Measurements from ENCODE around the gene TFF3. TPM values are rescaled to one million over a fixed set of nuclear protein-coding genes. Genes with fewer than 3 reads are reported as not detected.

TFF3 gene
- polyA plus RNA-seq, 1 donor: 585 TPM

GRCh38 chr21:42358261-42358660 is 43.1 kb upstream of the TFF3 start:
- H3K36me3 ChIP-seq (ENCODE audit: control insufficient read depth, insufficient read depth, low read length): no peaks in the 10 kb centered on the region
- H3K4me1 ChIP-seq (ENCODE audit: control insufficient read depth, insufficient read depth, low read length): peaks cover 4% of the 10 kb centered on the region
- WGBS (ENCODE audit: insufficient coverage, low lambda C conversion rate): no CpG with 5 or more reads among the region's 12 CpGs
- peaks cover 13% of the 10 kb centered on the region for H3K9me3 ChIP-seq (ENCODE audit: control insufficient read depth, low read depth, low read length)
- DNase-seq: no peak
- H3K27ac ChIP-seq (ENCODE audit: low read length): no peak overlapping the region
- no peak overlapping the region for H3K4me3 ChIP-seq (ENCODE audit: low read length)
- H3K27me3 ChIP-seq (ENCODE audit: control insufficient read depth, insufficient read depth, low read length): no peaks in the 10 kb centered on the region

- Histone ChIP-seq H3K36me3 (ENCODE audit: control insufficient read depth, insufficient read depth, low read length) (no peaks in the 10 kb centered on the region), H3K9me3 (ENCODE audit: control insufficient read depth, low read depth, low read length) (peaks cover 13% of the 10 kb centered on the region), H3K4me1 (ENCODE audit: control insufficient read depth, insufficient read depth, low read length) (no peaks in the 10 kb centered on the region), H3K27ac (ENCODE audit: low read length) (no peak overlapping the region), H3K4me3 (ENCODE audit: low read length) (no peak overlapping the region), H3K27me3 (ENCODE audit: control insufficient read depth, insufficient read depth, low read length) (no peaks in the 10 kb centered on the region)
- WGBS (ENCODE audit: insufficient coverage, low lambda C conversion rate): no CpG with 5 or more reads among the region's 3 CpGs
- DNase-seq: no peak
These were observed 42.1 kb upstream of the TFF3 start for GRCh38 chr21:42357307-42357706.

GRCh38 chr21:42356650-42357049 is 41.4 kb upstream of the TFF3 start:
- Histone ChIP-seq H3K27me3 (ENCODE audit: control insufficient read depth, insufficient read depth, low read length) (no peaks in the 10 kb centered on the region), H3K27ac (ENCODE audit: low read length) (no peak overlapping the region), H3K36me3 (ENCODE audit: control insufficient read depth, insufficient read depth, low read length) (no peaks in the 10 kb centered on the region), H3K4me3 (ENCODE audit: low read length) (no peak overlapping the region), H3K9me3 (ENCODE audit: control insufficient read depth, low read depth, low read length) (peaks cover 13% of the 10 kb centered on the region), H3K4me1 (ENCODE audit: control insufficient read depth, insufficient read depth, low read length) (no peaks in the 10 kb centered on the region)
- no peak for DNase-seq
- WGBS (ENCODE audit: insufficient coverage, low lambda C conversion rate): no CpG with 5 or more reads among the region's 6 CpGs

- peaks cover 4% of the 10 kb centered on the region for H3K4me1 ChIP-seq (ENCODE audit: control insufficient read depth, insufficient read depth, low read length)
- no peak for DNase-seq
- H3K27me3 ChIP-seq (ENCODE audit: control insufficient read depth, insufficient read depth, low read length): no peaks in the 10 kb centered on the region
- H3K4me3 ChIP-seq (ENCODE audit: low read length): no peak overlapping the region
- no CpG with 5 or more reads among the region's 2 CpGs for WGBS (ENCODE audit: insufficient coverage, low lambda C conversion rate)
- peaks cover 13% of the 10 kb centered on the region for H3K9me3 ChIP-seq (ENCODE audit: control insufficient read depth, low read depth, low read length)
- H3K36me3 ChIP-seq (ENCODE audit: control insufficient read depth, insufficient read depth, low read length): no peaks in the 10 kb centered on the region
- H3K27ac ChIP-seq (ENCODE audit: low read length): no peak overlapping the region
These were observed 40.8 kb upstream of the TFF3 start for GRCh38 chr21:42356046-42356445.

GRCh38 chr21:42353623-42354022 is 38.4 kb upstream of the TFF3 start:
- Histone ChIP-seq H3K4me3 (ENCODE audit: low read length) (no peak overlapping the region), H3K4me1 (ENCODE audit: control insufficient read depth, insufficient read depth, low read length) (peaks cover 10% of the 10 kb centered on the region), H3K36me3 (ENCODE audit: control insufficient read depth, insufficient read depth, low read length) (no peaks in the 10 kb centered on the region), H3K9me3 (ENCODE audit: control insufficient read depth, low read depth, low read length) (peaks cover 10% of the 10 kb centered on the region), H3K27me3 (ENCODE audit: control insufficient read depth, insufficient read depth, low read length) (no peaks in the 10 kb centered on the region), H3K27ac (ENCODE audit: low read length) (no peak overlapping the region)
- WGBS (ENCODE audit: insufficient coverage, low lambda C conversion rate): no CpG with 5 or more reads among the region's 5 CpGs
- DNase-seq: no peak

- H3K9me3 ChIP-seq (ENCODE audit: control insufficient read depth, low read depth, low read length): peaks cover 10% of the 10 kb centered on the region
- peaks cover 10% of the 10 kb centered on the region for H3K4me1 ChIP-seq (ENCODE audit: control insufficient read depth, insufficient read depth, low read length)
- no peak for DNase-seq
- no peak overlapping the region for H3K4me3 ChIP-seq (ENCODE audit: low read length)
- no peak overlapping the region for H3K27ac ChIP-seq (ENCODE audit: low read length)
- no peaks in the 10 kb centered on the region for H3K27me3 ChIP-seq (ENCODE audit: control insufficient read depth, insufficient read depth, low read length)
- H3K36me3 ChIP-seq (ENCODE audit: control insufficient read depth, insufficient read depth, low read length): no peaks in the 10 kb centered on the region
- 100% methylated on average over 1 of the region's 14 CpGs for WGBS (ENCODE audit: insufficient coverage, low lambda C conversion rate)
These were observed 37.4 kb upstream of the TFF3 start for GRCh38 chr21:42352441-42353095.

- Histone ChIP-seq H3K27ac (ENCODE audit: low read length) (no peak overlapping the region), H3K4me3 (ENCODE audit: low read length) (no peak overlapping the region), H3K27me3 (ENCODE audit: control insufficient read depth, insufficient read depth, low read length) (no peaks in the 10 kb centered on the region), H3K4me1 (ENCODE audit: control insufficient read depth, insufficient read depth, low read length) (peaks cover 10% of the 10 kb centered on the region), H3K36me3 (ENCODE audit: control insufficient read depth, insufficient read depth, low read length) (no peaks in the 10 kb centered on the region), H3K9me3 (ENCODE audit: control insufficient read depth, low read depth, low read length) (peaks cover 7% of the 10 kb centered on the region)
- no peak for DNase-seq
- WGBS (ENCODE audit: insufficient coverage, low lambda C conversion rate): 92% methylated on average over 2 of the region's 11 CpGs
These were observed 36.6 kb upstream of the TFF3 start for GRCh38 chr21:42351626-42352440.

GRCh38 chr21:42350927-42351426 is 35.8 kb upstream of the TFF3 start, which contains the start of gene TFF2:
TFF2 (minus strand) TSS chr21:42350994; CDS start chr21:42350957, 37 bp downstream.
- H3K9me3 ChIP-seq (ENCODE audit: control insufficient read depth, low read depth, low read length): peaks cover 7% of the 10 kb centered on the region
- no peak within 1 kb of the TSS for H3K4me3 ChIP-seq (ENCODE audit: low read length)
- H3K27me3 ChIP-seq (ENCODE audit: control insufficient read depth, insufficient read depth, low read length): no peaks in the 10 kb centered on the region
- H3K4me1 ChIP-seq (ENCODE audit: control insufficient read depth, insufficient read depth, low read length): peaks cover 10% of the 10 kb centered on the region
- H3K36me3 ChIP-seq (ENCODE audit: control insufficient read depth, insufficient read depth, low read length): no peaks in the 10 kb centered on the region
- WGBS (ENCODE audit: insufficient coverage, low lambda C conversion rate): no CpG with 5 or more reads among the region's 13 CpGs
- DNase-seq: peak in 1 of 2 donors; percentile 24
- no peak within 1 kb of the TSS for H3K27ac ChIP-seq (ENCODE audit: low read length)

- no peak for DNase-seq
- no CpG with 5 or more reads among the region's 11 CpGs for WGBS (ENCODE audit: insufficient coverage, low lambda C conversion rate)
- H3K9me3 ChIP-seq (ENCODE audit: control insufficient read depth, low read depth, low read length): peaks cover 4% of the 10 kb centered on the region
These were observed 35.2 kb upstream of the TFF3 start for GRCh38 chr21:42350318-42350910.

More at GRCh38 chr21:42350318-42350910, 35.2 kb upstream of the TFF3 start:
- no peaks in the 10 kb centered on the region for H3K27me3 ChIP-seq (ENCODE audit: control insufficient read depth, insufficient read depth, low read length)
- no peaks in the 10 kb centered on the region for H3K36me3 ChIP-seq (ENCODE audit: control insufficient read depth, insufficient read depth, low read length)
- H3K27ac ChIP-seq (ENCODE audit: low read length): no peak overlapping the region
- H3K4me1 ChIP-seq (ENCODE audit: control insufficient read depth, insufficient read depth, low read length): peaks cover 10% of the 10 kb centered on the region
- H3K4me3 ChIP-seq (ENCODE audit: low read length): no peak overlapping the region

Data from large intestine (tissue), 3 donors.